Esophagus squamous epithelium (tissue), 4 donors: Measurements from ENCODE around the gene CDK11B.

Source experiments
- CTCF ChIP-seq, 6 experiments: fragments of 450-650 bp in 4 of 6; fragments of 200-600 bp in 2 of 6; sonication (generic) in 2 of 6; IDR thresholded peaks; one replicate each; pipeline ENCODE4 v1.5.1; 2016 to 2019; ENCODE audit warnings: antibody characterized with exemption in 6 of 6, mild to moderate bottlenecking in 4 of 6, moderate library complexity in 4 of 6
- POLR2A ChIP-seq, 4 donors: fragments of 450-650 bp; IDR thresholded peaks; one replicate each; pipeline ENCODE4 v1.6.1; 2017; ENCODE audit warnings: antibody characterized with exemption in 4 of 4, mild to moderate bottlenecking in 4 of 4, moderate library complexity in 3 of 4

- TF ChIP-seq CTCF (IDR thresholded peaks at IDR 0.05) (no peak), POLR2A (IDR thresholded peaks at IDR 0.05) (no peak)
Measured at GRCh38 chr1:1614954-1615255, 43.9 kb downstream of the CDK11B start.
